Stimulated activated CD4-positive, alpha-beta T cell treated with anti-CD3 and anti-CD28 coated beads, TNF-alpha, amount 100 ng/mL, for 4 hours (primary cell): ENCODE data around the gene RRM2.

Source experiments
- DNase-seq, 3 experiments: peaks; one replicate each; pipeline ENCODE4 v3.0.0-alpha.2; 2020; ENCODE audit warnings: low read depth in 3 of 3

The RRM2 gene

DNA sequence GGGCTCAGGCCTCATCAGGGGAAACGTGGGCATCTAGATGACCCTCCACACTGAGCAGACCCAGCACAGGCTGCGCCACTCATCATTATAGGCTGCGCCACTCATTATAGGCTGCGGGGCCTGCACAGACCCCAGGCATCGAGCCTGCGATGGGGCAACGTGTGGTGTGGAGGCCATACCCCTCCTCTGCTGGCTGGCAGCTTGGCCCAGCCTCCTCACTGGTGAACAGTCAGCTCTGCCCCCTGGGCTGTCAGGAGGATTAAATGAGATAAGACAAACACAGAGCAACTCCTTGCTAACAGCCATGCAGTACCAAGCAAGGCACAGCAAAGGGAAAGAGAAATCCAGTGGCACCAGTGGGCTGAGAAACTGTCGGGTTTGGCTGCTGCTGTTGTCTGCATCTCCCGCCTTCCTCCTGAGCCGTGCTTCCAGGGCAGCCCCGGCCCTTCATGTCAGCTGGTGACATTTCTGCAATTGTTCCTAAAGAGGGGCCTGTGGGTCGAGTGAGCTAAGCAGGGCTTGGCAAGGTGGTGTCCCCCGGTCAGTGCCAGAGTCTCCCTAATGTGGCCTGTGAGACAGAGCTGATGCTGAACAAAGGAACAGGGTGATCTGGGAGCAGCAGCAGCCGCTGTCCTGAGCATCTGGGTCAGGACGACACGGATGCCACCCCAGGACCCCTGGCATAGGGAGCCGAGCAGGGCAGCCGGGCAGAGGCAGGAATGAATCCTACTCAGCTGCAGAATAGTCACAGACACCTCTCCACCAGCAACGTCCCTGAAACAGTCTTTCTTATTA, 48.7 kb downstream of the RRM2 start:
- no peak for DNase-seq

DNA sequence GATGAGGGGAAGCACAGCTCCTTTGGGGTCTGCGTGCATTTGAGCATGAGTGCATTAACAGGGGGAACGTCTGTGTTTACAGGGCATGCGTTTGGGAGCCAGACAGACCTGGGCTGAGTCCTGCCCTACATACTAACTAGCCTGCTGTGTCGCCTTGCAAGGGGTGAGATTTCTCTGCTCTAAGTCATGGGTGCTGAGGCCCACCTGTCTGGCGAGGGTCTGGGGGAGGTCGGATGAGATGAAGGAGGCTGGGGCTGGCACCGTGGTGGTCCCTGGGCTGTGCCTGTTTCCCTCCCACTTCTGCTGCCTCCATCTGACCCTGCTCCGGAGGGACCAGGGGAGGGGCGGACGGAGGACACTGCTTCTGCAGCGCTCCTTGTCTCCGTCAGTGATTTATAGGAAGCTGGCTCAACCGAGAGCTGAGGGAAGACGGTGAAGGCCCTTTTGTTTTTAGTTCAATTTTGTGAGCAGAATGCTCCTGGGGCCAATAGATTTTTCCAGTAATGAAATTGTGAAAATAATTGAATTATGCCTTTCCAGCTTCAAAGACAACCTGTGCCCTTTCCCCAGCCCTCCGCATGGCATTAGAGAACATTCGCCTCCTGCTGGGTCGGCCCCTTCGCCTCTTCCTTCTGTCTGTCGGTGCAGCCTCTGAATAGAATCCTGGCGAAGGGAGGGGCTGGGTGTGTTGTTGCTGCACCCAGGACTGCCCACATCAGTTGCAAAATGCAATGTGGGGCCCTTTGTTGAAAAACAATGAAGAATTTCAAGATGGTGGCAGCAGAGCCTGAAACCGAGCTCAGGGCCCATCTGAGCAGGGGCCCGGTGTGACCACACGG, 49.7 kb downstream of the RRM2 start:
- DNase-seq = no peak

DNA sequence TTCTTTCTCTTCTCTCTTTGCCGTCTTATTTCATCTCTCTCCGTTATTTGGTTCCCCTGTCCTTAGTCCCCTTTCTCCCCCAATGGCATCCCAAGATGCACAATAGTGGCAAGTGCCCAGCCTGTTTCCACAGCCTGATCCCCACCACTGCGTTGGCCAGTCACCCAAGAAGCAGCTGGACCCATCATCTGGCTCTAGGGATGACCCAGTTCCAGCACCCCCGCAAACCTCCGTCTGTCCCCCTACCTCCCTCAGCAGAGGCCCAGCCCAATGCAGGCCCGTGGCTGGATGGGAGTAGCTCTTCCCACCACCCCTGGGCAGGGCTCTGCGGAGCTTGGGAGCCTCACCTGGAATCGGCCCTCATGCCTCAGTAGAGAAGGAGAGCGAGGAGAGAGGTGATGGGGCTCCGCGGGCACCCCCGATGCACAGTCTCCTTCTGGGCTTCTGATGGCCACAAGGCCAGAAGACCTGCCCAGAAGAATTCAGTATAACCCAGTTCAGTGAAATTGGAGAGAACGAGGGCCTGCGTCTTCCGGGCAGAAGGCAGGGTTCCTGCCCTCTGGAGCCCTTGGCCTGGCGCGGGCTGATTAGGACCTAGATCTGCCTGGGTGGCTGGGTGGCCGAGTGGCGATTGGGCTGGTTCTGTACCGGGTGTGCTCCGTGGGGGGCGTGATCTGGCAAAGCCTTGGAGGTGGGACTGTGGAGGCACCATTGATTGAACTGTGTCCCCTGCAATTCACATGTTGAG, 50.9 kb downstream of the RRM2 start:
- DNase-seq = no peak

DNA sequence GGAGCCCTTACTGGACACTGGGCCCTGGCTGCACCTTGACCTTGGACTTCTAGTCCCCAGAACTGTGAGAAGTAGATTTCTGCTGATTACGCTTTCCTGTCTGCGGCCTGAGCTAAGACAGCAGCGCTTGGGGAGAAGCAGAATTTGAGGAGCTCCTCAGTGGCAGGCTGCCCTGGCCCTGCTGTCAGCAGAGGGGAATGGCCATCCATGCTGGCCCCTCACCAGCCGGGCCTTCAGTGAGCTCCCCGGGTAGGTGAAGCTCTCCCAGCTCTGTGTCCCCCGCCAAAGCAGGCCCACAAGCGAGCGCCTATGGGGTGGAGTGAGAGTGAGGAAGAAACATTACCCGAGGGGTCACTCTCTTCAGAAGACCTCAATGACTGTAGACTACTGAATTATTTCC, 51.6 kb downstream of the RRM2 start:
- DNase-seq = no peak

DNA sequence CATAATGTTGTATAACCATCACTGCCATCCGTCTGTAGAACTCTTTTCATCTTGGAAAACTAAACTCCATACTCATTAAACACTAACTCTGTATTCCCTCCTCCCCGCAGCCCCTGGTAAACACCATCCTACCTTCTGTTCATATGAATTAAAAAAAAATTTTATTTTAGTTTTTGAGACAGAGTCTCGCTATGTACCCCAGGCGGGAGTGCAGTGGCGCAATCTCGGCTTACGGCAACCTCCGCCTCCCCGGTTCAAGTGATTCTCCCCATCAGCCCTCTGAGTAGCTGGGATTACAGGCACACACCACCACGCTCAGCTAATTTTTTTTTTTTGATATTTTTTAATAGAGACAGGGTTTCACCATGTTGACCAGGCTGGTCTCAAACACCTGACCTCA, 52.9 kb downstream of the RRM2 start:
- no peak for DNase-seq

DNA sequence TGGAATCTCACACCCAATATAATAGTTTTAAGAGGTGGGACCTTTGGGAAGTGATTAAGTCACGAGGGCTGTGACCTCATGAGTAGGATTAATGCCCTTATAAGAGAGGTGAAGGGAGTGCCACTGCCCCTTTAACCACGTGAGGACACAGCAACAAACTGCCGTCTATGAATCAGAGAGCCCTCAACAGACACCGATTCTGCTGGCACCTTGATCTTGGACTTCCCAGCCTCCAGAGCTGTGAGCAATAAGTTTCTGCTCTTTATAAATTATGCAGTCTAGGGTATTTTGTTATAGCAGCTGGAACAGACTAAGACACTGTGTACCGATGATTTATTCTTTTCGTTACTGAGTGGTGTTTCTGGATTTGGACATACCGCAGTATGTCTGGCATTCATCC, 56.2 kb downstream of the RRM2 start:
- no peak for DNase-seq

DNA sequence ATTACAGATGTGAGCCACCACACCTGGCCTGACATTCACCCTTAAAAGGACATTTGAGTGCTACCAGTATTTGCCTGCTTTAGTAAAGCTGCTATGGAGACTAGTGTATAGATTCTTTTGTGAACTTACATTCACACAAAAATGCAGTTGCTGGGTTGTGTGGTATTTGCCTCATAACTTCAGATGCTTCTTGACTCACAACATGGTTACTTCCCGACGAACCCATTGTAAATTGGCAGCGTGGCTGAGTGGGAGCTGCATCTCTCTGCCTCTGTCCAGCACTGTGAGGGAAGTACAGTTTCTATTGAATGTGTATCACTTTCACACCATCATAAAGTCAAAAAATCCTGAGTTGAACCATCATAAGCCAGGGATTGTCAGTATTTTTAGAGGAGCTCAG, 56.9 kb downstream of the RRM2 start:
- no peak for DNase-seq

DNA sequence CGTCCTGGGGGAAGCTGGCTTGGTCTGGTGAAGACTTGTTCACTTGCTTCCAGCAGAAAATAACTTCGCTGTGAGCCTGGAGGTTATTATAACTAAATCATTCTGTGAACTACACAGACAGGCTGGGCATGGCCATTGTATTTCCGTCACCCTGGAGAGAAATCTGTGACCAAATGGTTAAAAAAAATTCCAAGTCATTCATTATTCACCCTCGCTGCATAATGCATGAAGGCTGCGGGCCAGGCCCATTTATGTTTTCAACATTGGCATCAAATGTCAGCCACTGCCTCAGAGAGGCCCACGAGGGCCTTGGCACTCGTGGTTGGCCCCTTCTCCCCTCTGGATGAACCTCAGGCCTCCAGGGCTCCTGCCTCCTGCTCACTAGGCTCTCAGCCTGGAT, 57.7 kb downstream of the RRM2 start:
- no peak for DNase-seq
